KMS-11 (cell line): ENCODE results near the gene PNKP.

Experiments used
- H2AFZ ChIP-seq: fragments of 200-600 bp; sonication (generic); 2 replicates; pipeline ENCODE4 v1.6.1; 2016; ENCODE audit warnings: antibody characterized with exemption, mixed run types, low read depth
- H3K27ac ChIP-seq: fragments of 200-600 bp; sonication (generic); 2 replicates; pipeline ENCODE4 v1.6.1; 2016; ENCODE audit warnings: mild to moderate bottlenecking, mixed run types
- H3K27me3 ChIP-seq: fragments of 200-600 bp; sonication (generic); 2 replicates; pipeline ENCODE4 v1.6.1; 2017; ENCODE audit warnings: mild to moderate bottlenecking, low read depth, mixed run types, moderate library complexity; ENCODE audit not compliant: insufficient read depth
- H3K36me3 ChIP-seq: fragments of 200-600 bp; sonication (generic); 2 replicates; pipeline ENCODE4 v1.6.1; 2017; ENCODE audit warnings: mild to moderate bottlenecking, mixed run types; ENCODE audit not compliant: insufficient read depth
- H3K4me1 ChIP-seq: fragments of 200-600 bp; sonication (generic); 2 replicates; pipeline ENCODE4 v1.6.1; 2016; ENCODE audit warnings: mild to moderate bottlenecking, low read depth, mixed run types; ENCODE audit not compliant: poor library complexity, severe bottlenecking
- H3K4me2 ChIP-seq: fragments of 200-600 bp; sonication (generic); 2 replicates; pipeline ENCODE4 v1.7.0; 2016; ENCODE audit warnings: mild to moderate bottlenecking, mixed run types
- H3K4me3 ChIP-seq: fragments of 200-600 bp; sonication (generic); IDR thresholded peaks from 2 replicates; pipeline ENCODE4 v1.6.1; 2017; ENCODE audit warnings: low read depth, low read length, mixed read lengths; ENCODE audit not compliant: insufficient read depth
- H3K79me2 ChIP-seq: fragments of 200-600 bp; sonication (generic); 2 replicates; pipeline ENCODE4 v1.6.1; 2016; ENCODE audit warnings: low read depth, mixed run types; ENCODE audit not compliant: insufficient read depth
- H3K9ac ChIP-seq: fragments of 200-600 bp; sonication (generic); 2 replicates; pipeline ENCODE4 v1.6.1; 2016; ENCODE audit warnings: mild to moderate bottlenecking, mixed run types
- H4K20me1 ChIP-seq: fragments of 200-600 bp; sonication (generic); 2 replicates; pipeline ENCODE4 v1.6.1; 2016; ENCODE audit warnings: mild to moderate bottlenecking, mixed run types; ENCODE audit not compliant: insufficient read depth
- CTCF ChIP-seq: fragments of 200-600 bp; sonication (generic); conservative IDR thresholded peaks from 2 replicates; pipeline ENCODE4 v1.6.1; 2017; ENCODE audit warnings: low read depth, mild to moderate bottlenecking, antibody characterized with exemption, low read length, moderate library complexity, mixed read lengths

Gene PNKP

DNA sequence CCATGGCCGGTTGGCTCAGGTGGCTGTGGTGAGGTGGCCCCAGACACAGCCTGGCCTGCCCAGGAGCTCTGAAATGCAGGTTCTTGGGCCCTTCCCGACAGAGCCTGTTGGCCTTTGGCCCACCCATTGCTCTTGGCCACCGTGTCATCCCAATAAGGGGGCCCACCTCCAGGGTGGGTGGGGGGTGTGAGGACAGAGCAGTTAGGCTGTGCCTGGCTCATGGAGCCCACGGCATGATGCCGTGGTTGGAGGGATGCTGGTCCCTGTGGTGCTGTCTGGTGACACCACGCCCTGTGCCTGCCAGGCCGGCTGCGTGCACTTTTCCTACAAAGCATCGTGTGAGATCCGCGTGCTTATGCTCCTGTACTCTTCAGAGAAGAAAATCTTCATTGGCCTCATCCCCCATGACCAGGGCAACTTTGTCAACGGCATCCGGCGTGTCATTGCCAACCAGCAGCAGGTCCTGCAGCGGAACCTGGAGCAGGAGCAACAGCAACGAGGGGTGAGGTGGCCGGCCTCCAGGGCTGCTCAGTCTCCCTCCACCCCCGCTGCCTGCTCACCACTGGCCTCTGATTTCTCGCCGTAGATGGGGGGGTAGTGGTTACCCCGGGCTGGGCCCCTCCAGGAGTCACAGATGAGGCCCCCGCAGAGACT, 7.6 kb downstream of the PNKP start:
- H3K27ac ChIP-seq, result no peak overlapping the region
- H3K36me3 ChIP-seq, result peaks cover 5% of the 10 kb centered on the region; the same call in 1 of the 2 replicates

DNA sequence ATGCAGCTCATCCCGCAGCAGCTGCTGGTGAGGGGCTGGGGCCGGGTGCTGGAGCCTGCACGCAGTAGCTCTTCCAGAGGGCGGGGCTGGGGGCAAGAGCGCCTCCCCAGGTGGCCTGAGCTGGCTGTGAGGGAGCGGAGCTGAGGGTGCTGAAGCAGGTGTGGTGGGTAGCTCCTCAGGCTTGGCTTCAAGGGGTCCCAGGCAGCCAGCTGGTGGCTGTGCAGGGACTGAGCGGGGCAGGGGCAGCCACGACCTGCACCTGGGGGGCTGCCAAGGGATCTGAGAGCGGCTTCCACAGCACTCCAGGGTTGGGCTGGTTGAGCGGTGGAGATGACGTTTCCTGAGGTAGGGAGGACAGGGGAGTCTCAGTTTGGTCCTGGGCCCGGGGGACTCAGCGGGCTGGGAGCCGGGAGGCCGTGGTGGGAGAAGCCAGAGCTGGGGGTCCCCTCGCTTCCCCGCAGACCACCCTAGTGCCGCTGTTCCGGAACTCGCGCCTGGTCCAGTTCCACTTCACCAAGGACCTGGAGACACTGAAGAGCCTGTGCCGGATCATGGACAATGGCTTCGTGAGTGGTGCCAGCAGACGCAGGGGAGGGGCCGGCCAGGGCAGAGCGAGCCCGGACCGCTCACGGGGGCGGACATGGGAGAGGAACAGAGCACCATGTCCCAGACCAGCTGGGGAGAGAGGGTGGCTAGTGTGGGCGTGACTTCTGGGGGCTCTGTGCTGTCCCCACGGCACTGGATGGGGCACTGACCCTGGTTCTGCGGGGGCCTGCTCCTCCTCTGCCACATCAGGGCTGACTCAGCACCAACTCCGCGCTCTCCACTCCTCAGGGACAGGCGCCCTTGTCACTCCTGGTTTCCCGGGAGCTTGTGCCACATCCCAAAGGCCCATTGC, 9.0 kb downstream of the PNKP start:
- TF ChIP-seq CTCF, result no peak
- Histone ChIP-seq H3K36me3 (no peaks in the 10 kb centered on the region), H3K4me3 (no peak overlapping the region), H3K27ac (no peak overlapping the region), H3K4me2 (no peak overlapping the region), H3K27me3 (no peaks in the 10 kb centered on the region), H4K20me1 (no peaks in the 10 kb centered on the region), H3K9ac (no peak overlapping the region), H3K79me2 (peaks cover 12% of the 10 kb centered on the region; the same call in 1 of the 2 replicates), H2AFZ (no peak overlapping the region), H3K4me1 (no peaks in the 10 kb centered on the region)

More for the DNA sequence above, 7.6 kb downstream of the PNKP start:
- no peak overlapping the region for H3K4me3 ChIP-seq
- no peak for TF ChIP-seq CTCF
- H4K20me1 ChIP-seq, result no peaks in the 10 kb centered on the region
- no peaks in the 10 kb centered on the region for H3K79me2 ChIP-seq
- no peak overlapping the region for H3K4me2 ChIP-seq
- no peak overlapping the region for H2AFZ ChIP-seq
- no peaks in the 10 kb centered on the region for H3K27me3 ChIP-seq
- no peaks in the 10 kb centered on the region for H3K4me1 ChIP-seq
- H3K9ac ChIP-seq, result no peak overlapping the region

- H3K9ac ChIP-seq, result no peak overlapping the region
- no peaks in the 10 kb centered on the region for H4K20me1 ChIP-seq
- H3K27ac ChIP-seq, result no peak overlapping the region
- H3K4me2 ChIP-seq, result no peak overlapping the region
- no peak overlapping the region for H3K4me3 ChIP-seq
- no peaks in the 10 kb centered on the region for H3K27me3 ChIP-seq
- H3K36me3 ChIP-seq, result no peaks in the 10 kb centered on the region
- peaks cover 2% of the 10 kb centered on the region for H3K4me1 ChIP-seq
- H2AFZ ChIP-seq, result no peak overlapping the region
- H3K79me2 ChIP-seq, result peaks cover 18% of the 10 kb centered on the region; the same call in 1 of the 2 replicates
- TF ChIP-seq CTCF, result no peak
Observed at GRCh38 chr19:49857838-49858087, 9.6 kb downstream of the PNKP start.

- no peak overlapping the region for H3K27ac ChIP-seq
- peaks cover 7% of the 10 kb centered on the region for H3K4me1 ChIP-seq
- peaks cover 23% of the 10 kb centered on the region for H3K79me2 ChIP-seq
- no peak for TF ChIP-seq CTCF
- H3K4me3 ChIP-seq, result no peak overlapping the region
- H4K20me1 ChIP-seq, result no peaks in the 10 kb centered on the region
- H2AFZ ChIP-seq, result no peak overlapping the region
- H3K4me2 ChIP-seq, result no peak overlapping the region
- no peaks in the 10 kb centered on the region for H3K27me3 ChIP-seq
- no peaks in the 10 kb centered on the region for H3K36me3 ChIP-seq
- H3K9ac ChIP-seq, result no peak overlapping the region
Observed at GRCh38 chr19:49857061-49857837, 10.1 kb downstream of the PNKP start.
